ENCODE data around the gene KRTAP19-8.

KRTAP19-8 gene

DNA sequence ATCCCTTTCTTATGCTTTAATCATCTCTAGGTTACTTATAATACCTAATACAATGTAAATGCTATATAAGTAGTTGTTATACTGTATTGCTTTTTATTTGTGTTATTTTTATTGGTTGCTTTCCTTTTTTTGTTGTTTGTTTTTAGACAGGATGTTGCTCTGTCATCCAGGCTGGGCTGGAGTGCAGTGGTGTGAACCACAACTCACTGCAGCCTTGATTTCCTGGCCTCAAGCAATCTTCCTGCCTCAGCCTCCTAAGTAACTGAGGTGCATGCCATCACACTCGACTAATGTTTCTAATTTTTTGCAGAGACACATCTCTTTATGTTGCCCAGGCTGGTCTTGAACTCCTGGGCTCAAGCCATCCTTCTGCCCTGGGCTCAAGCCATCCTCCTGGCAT, 26.9 kb downstream of the KRTAP19-8 start:
- no peak for FAIRE-seq

DNA sequence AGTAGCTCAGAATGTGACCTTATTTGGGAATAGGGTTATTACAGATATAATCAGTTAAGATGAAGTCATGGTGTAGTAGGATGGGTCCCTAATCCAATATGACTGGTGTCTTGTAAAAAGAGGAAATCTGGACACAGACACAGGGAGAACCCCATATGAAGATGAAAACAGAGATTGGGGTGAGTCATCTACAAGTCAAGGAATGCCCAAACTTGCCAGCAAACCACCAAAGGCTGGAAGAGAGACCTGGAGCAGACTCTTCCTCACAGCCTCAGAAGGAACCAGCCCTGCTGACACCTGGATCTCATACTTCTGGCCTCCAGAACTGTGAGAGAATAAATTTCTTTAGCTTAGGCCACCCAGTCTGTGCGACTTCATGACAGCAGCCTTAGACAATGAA, 29.9 kb downstream of the KRTAP19-8 start:
- FAIRE-seq, result no peak

DNA sequence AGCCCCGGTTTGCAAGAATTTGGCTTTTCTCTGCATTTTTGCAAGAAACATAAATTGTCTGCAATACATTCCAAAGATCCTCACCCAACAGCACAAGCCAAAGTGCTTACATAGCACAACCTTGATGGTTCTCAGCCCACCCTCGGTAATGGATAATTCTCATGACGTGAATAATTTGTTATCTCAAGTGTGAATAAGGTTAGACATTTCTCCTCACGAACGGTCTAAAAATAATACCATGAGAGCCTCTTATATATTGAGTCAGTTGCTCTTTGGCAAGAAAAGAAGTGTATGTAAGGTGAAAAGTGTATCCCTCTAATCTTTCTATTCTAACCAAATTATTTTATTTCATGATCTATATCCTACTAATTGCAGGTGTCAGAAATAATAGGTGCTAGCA, 33.3 kb downstream of the KRTAP19-8 start:
- no peak for FAIRE-seq

DNA sequence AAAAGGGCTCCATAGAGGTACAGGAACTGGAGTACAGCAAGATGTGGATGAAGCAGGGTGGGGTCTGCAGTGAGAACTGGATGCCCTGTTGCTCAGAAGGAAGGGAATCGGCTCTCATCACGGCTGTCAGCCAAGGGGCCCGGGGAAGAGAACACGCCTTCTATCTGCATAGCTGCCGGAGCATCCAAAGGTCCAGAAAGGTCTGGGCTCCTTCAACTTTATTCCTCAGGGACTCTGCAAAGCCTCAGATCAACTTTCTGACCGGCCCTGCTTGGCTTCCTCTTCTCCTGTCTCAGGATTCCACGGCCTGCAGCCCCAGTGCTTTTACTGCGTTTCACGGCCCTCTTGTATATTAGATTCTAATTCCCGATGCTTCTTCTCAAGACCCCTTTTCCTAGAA, 34.8 kb downstream of the KRTAP19-8 start:
- FAIRE-seq, result no peak

DNA sequence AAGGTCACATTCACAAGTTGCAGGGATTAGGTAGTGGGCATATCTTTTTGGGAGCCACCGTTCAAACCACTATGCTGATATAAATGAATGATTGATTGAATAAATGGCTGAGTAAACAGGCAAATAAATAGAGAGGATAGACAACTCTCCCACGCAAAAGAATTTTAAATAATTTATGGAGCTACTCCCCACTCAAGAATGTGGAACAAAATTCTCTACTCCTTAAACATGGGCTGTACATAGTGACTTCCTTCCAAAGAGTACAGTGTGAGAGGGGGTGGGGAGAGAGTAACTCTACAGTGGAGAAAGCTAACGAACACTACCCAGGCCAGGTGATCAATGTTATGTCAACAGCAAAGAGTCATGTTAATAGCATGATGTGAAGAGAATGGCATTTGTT, 40.7 kb downstream of the KRTAP19-8 start:
- FAIRE-seq, result no peak

DNA sequence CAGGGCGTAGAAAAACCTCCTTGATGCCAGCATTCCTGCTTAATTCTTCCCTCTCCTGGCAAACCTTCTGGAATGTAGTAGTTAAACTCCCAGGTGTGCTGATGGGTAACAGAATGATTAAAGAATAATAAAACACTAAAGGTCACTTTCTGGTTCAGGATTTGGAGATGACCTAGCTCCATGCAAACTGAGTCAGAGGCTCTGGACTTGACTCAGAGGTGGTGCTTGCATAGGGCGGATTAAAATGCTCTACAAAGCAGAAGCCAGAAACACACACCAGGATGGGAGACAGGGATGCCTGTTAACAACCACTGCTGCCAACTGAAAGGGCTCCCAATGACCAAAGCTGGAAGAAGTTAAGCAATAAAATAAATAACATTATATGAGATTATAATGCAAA, 41.5 kb downstream of the KRTAP19-8 start:
- FAIRE-seq, result no peak

DNA sequence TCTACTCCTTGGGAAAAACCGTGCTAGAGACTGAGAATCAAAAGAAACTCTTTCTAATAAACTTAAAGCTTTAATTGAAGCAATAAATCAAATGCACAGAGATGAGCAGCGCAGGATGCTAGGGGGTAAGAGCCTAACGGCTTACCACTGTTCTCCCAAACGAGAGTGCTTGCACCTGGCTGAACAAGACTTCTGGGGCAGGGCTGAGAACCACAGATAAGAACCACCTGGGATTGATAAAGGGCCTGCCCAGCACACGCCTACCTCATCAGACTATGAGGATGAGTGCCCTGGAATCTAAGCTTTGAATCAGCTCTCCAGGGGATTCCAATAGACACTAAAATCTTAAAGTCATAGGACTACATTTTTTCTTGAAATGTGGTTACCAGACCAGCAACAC, 43.3 kb downstream of the KRTAP19-8 start:
- no peak for FAIRE-seq

DNA sequence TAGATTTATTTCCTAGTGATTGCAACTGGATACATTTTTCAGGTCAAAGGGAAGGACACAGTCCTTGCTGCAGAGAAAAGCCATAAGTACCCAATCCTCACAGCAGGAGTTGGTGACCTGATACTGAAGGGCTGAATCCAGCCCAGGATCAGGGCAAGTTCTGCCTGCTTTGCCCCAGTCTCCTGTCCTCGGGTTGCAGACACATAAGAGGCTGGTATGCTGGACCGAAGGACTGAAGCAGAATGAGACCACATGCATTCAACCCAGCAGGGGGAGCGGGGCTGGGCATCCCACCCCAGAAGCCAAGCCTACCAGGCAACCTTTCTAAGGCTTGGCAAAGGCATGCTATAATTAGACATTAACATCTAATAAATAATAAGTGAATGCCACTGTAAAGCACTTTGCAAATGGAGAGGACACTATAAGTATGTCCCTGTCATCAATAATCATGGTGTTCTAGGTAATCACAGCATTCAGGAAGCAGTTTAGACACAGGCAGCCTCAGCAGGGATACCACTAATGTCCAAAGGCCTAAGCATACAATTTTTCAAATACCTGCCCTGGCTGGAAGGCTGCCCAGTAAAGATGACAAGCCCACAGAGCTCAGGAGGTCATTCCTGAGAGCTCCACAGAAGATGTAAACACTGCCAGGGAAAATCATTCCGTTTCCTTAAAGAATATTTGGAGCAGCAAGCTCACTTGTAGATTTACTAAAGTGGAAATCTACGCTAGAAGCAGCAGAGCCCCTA, 47.6 kb downstream of the KRTAP19-8 start:
- no peak for FAIRE-seq

DNA sequence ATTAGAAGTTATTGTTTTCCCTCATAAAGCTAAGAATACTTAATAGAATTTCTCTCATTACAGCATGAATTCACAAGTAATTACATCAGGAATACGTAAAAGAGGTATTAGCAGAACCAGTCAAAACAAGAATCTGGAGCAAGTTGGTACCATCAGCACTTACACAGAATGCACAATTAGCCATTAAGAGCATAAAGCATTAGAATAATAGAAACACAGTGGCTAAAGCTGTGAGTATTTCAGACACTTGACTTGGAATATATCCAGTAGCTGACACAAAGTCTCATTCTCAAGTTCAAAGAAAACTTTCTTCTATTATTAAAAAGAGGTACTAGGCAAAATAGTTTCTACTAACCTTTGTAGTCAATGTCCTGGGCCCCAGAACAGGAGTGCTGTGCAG, 49.6 kb downstream of the KRTAP19-8 start:
- FAIRE-seq, result no peak

Measured in endometrium (tissue), 2 donors.